HuH-7 (cell line): ENCODE data around the gene MAP2K4.
"Not testable (repeated sequence)": the region's sequence is repeated elsewhere in the genome, so short reads cannot be mapped to it uniquely, and the experiment has no call there.

Experiments
- DNase-seq: peaks from one replicate; pipeline ENCODE4 v3.0.0; 2011; ENCODE audit warnings: low spot score

MAP2K4 gene

DNA sequence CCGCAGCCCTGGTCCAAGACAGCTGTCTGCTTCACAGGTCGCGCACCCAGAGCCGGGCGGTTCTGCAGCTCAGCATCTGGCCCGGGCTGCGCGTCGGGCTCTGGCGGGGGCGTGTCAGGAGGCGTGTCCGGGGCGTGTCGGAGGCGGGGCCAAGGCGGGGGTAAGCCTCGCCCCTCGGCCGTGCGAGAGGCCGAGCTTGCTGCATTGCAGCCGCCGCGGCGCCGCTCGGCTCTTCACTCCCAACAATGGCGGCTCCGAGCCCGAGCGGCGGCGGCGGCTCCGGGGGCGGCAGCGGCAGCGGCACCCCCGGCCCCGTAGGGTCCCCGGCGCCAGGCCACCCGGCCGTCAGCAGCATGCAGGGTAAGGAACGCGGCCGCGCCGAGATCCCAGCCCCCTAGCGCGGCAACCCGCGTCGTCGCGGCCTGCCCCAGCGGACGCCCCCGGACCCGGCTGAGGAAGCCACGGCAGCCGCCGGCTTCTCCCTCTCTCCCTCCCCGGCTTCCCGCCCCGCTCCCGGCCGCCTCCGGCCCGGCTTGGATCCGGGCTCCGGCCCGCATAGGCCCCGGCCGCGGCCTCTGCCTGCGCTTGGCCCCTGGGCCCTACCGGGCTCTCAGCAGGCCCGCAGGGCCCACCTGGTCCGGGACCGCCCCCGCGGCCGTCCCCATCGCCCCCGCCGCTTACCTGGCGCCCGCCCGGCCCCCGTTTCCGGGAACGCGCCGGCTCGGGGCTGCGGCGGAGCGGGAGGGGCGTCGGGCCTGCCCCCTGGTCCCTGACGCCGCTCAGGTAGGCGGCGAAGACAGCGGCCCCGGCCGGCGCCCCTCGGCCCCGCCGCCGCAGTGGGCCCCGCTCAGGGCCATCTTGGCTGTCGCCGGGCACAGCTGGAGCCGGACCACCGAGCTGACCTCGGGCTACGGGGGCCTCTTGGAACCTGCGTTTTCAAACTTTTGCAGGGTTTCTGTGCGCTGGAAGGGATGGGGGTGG, at the start of gene MAP2K4:
MAP2K4 (plus strand) TSS at position 236 of the 981 bp plus-strand sequence; CDS start at position 246, 10 bp downstream.
- DNase-seq, result peak; percentile 80

DNA sequence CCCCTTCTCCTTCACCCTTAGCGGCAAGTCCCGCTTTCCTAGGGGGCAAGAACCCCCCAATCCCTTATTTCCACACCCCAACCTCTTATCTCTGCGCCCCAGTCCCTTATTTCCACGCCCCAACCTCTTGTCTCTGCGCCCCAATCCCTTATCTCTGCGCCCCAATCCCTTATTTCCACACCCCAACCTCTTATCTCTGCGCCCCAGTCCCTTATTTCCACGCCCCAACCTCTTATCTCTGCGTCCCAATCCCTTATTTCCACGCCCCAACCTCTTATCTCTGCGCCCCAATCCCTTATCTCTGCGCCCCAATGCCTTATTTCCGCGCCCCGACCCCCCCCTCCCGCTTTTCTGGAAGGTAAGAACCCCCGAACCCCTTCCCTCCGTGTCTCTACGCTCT, 47.9 kb upstream of the MAP2K4 start:
- DNase-seq, result not testable (repeated sequence)

DNA sequence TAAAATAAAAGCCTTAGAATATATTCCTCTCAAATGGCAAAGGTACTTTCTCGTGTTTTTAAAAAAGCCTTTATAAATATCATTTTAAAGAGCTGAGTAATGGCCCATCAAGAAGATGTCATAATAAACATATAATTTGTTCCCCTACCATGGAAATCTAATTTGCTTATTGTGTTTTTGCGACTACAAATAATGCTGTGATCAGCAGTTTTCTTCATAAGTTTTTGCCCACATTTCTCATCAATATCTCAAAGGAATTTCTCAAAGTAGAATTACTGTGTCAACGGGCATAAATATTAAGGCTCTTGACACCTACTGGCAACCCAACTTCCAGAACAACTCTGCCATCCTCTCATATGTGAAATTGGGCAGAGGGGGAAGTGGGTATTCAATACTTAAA, 40.9 kb upstream of the MAP2K4 start:
- no peak for DNase-seq

DNA sequence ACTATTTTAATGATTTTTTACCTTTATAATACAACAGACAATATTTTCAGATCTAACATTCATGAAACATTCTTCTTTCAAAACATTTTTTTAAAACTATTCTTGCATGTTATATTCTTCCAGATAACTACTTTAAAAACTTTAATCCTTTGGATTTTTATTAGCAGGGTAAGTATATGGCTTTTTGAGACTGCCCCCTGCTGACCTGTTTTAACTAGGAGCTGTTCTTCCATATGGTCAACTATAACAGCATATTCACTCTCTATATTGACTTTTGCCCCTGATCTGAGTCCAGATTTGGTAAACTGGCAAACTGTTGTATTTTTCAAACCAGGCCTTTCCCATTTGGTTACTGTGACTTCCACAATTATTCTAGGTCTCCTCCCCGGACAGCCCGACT, 39.9 kb upstream of the MAP2K4 start:
- no peak for DNase-seq

DNA sequence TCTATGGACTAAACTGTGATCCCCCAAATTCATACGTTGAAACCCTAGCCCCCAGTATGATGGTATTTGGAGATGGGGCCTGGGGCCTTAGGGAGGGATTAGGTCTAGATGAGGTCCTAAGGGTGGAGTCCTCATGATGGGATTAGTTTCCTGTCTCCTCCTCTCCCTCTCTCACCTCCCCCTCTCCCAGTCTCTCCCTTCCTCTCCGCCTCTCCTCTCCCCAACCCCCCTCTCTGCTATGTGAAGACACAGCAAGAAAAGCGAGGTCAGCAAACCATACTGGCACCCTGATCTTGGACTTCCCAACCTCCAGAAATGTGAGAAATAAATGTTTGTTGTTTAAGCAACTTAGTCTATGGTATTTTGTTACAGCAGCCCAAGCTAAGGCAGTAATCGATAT, 38.8 kb upstream of the MAP2K4 start:
- no peak for DNase-seq

DNA sequence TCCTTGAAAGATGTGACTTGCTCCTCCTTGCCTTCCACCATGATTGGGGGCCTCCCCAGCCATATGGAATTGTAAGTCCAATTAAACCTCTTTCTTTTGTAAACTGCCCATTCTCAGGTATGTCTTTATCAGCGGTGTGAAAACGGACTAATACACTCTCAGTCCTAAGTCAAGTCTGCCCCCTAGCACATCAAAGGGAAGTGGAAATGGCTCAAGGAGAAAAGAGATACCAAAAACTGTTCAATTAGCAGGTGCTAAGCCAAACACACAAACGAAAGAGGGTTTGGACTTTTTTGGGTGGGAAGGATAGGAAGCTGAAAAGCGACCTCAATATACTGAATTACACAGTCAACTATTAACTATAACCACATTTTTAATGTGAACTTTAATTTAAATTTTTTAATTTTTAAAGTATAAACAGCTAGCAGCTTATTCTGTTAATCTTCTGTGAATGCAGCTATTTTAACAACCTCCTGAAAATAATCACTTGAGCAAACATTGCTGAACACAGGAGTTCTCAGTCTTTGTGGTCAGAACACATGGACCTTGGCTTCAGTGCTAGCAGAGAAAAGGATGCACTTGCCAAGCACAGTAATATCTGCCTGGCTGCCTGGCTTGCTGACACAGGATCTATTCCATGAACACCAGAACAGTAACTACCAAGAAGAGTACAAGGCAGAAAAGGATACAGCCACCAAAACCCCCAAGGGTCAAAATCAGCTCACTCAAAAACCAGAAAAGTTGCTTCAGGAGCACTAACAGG, 34.3 kb upstream of the MAP2K4 start:
- peak; percentile 9 for DNase-seq

DNA sequence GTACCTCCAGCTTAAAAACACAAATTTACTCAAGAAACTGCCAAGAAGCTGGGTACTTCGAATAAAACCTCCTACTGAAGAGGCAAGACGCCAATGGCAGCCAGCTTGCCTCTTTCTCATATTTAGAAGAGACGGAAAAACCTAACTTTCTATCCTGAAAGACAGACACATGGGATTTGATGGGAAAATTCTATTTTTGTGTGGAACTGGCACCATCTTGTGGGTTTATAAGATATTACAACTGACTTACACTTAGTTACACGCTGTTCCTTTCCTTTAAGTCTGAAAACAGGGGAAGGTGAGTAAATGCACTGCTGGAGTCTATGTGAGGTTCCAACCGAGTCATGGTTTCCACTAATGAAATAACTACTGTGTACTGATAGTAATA, 33.7 kb upstream of the MAP2K4 start:
- peak; percentile 15 for DNase-seq

DNA sequence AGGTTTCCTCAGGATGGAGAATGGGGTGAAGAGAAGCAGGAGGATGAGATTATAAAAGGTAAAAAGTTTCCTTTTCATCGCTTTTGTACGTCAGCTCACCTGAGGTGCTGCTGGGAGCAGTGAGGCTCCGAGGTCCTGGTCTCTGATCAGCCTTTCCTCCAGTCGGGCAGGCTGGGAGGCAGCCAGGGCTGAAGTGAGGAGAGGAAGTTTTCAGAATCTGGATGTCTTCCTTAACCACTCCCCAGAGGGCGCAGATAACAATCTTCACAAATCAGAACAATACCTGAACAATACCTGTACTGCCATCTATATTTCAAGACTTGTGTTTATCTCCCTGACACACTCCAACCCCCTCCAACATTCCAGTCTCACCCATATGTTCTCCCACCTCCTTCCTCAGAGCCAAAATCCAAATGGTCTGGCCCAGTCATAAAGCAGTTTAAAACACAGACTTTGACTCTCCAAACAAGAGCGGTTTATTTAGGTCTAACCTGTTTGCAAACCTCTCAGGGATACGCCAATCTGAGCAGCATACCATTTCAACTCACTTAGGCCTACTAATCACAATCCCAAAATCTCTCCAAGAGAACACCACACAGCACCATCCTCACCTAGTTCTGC, 30.2 kb upstream of the MAP2K4 start:
- no peak for DNase-seq

DNA sequence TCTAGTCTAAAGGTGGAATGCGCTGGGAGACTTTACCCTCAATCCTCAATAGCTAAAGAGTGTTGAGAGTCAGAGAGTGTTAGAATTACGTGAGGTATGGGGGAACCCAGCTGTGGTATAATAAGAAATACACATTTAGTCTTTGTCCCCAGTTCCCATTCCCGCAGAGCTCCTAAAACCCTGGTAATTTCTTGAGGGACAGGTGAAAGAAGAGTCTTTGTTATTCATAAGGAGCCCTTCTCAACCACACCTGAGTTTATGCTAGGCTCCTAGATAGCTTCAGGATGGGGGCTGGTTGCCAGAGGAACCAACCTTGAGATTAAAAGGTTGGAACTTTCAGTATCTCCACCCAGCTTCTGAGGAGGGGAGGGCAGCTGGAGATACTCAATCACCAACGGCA, 29.2 kb upstream of the MAP2K4 start:
- no peak for DNase-seq

DNA sequence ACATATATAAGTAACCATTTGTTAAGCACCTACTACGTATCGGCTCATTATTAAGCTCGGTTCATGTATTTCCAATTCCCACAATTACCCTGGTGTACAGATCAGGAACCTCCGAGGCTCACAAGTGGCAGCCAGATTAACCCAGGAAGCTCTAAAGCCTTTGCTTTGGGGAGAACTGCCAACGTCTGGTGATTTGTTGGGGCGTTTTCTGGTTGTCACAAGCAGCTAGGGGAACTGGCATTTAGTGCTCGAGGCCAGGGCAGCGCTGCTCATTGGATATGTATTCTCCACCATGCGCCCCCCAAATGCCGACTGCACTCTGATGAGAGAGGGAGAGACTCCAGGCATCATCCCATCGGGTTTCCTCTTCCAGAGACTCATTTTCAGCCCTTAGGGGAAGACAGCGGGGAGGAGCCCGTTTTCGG, 23.9 kb upstream of the MAP2K4 start:
- peak; percentile 16 for DNase-seq

DNA sequence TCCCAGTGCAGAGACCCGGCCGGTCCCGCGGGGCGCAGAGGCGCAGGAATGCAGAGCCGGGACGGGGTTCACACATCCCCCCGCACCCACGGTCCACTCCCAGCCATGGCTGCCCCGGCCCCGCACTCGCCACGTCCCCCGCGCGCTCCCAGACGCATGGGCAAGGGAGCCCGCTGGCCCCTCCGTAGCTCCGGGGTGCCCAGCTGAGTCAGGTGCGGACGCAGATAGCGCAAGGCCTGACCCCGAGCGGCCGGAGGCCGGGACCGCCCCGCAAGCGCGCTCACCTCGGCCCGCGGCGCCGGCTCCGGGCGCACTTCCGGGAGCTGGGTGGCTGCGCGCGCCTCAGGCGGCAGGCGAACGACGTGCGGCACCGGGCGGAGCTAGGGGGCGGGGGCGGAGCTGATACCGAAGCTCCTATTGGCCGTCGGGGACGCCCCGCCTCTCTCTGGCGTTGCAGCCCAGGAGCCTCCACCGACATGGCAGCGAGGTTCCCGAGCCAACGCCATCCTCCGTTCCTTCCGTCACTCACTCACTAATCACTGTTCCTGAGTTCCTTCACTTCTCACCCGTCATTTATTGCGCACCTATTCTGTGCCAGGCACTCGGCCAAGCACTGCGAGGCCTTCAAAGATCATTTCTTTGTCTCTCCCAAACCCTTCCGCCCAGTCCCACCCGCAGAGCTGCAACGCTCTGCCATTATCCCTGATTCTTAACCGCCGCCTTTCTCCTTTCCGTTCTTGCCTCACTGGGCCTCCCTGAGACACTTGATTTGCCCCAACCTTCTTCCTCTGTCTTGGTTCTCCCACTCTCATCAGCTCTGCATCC, 23.3 kb upstream of the MAP2K4 start, which contains the start of gene ZNF18:
ZNF18 (minus strand) TSS at position 329 of the 825 bp plus-strand sequence. CDS start 4,646 bp downstream, outside the sequence.
- DNase-seq, result peak; percentile 88

DNA sequence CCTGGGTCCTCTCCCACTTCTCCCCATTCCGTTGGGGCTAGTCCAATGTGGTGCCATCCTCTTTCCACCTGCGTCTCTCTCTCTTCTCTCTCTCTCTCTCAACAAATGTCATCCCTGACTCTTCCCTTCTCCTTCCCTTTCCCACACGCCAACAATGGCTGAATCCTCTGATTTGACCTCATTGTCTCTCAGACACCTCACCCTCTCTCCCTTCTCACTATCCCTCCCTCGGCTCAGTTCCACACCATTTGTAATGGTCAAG, 22.8 kb upstream of the MAP2K4 start:
- DNase-seq, result no peak

DNA sequence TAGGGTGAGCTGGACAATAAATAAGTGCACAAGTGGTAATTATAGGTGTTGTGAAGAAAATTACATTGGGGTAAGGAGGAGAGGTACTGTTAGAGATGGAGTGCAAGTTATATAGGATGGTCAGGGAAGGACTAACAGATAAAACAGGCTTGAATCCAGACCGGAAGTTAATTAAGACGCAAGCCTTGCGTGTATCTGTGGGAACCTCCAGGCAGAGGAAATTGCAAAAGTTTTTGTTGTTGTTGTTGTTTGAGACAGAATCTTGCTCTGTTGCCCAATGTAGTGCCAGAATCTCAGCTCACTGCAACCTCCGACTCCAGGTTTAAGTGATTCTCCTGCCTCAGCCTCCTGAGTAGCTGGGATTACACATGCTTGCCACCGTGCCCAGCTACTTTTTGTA, 21.0 kb upstream of the MAP2K4 start:
- no peak for DNase-seq

DNA sequence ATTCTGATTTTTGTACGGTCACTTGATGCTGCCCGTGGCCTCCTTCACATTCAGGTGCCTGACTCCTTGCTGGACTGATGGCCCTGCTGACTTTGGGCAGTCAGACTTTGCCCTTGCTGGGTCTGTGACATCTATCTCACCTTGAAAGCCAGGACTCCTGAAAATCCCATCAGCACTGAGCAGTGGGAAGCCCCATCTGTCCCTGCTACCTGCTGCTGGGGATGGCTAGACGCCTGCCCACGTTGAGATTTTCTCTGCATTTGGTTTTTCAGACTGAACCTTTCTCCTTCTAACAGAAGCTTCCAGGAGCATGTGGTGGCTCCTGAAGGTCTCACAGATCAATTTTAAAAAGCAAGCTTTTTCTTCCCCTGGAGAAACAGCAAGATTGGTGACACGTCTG, 13.2 kb upstream of the MAP2K4 start:
- DNase-seq, result no peak

DNA sequence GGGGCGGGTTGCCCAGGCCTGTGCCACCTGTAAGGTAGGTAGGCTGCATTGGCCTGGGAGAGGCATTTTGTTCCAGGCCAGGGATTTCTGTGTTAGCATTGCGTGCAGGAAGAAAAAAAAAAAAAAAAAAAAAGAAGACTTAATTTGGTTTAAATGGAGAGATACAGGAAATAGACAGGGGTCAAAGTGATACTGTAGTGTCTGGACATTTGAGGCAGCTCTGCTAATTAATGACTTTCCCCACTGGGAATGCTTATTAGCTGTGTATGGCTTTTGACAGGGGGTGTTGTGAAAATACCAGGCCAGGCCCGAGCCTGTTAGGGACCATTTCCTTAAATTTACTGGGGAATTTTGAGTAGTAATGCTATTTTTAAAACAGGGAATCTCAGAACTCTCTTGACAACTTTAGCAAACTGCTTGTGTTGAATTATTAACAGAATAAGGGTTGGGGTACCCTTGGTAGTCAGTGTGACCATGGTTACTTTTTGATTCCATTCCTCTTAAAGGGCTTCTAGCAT, 1.0 kb downstream of the MAP2K4 start:
- no peak for DNase-seq

DNA sequence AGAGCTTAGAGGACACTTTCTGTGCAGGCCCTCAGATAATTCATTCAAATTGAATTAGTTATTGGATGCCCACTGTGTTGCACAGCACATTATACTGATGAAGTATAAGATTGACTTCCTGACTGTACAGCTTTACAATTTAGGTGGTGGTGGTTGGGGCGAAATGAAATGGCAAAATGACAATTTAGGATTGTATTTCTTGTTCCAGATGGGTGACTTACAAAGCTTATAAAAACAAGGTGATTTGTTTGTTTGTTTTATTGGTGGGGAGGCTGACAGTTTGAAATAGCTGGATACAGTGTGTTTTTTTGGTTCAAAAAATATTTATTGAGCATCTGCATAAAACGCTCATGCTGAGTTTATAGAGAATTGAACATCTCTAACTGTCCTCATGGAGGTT, 1.6 kb downstream of the MAP2K4 start:
- no peak for DNase-seq

DNA sequence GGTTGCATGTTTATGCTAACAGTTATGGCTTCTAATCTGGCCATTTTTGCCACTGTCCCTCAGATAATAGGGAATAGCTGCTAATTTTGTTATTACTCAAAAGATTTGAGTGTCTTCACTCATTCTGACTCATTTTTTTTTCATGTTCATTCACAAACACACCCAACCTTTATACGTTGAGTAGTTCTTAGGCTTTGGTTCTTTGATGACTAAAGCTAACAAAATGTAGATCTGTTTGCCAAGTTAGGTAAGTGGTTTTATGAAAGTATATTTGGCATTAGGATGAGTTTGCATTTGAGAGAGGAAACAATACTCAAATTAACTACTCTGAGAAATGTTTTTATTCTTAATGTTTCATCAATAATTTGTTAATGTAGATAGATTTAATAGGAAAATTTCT, 3.6 kb downstream of the MAP2K4 start:
- DNase-seq, result no peak

DNA sequence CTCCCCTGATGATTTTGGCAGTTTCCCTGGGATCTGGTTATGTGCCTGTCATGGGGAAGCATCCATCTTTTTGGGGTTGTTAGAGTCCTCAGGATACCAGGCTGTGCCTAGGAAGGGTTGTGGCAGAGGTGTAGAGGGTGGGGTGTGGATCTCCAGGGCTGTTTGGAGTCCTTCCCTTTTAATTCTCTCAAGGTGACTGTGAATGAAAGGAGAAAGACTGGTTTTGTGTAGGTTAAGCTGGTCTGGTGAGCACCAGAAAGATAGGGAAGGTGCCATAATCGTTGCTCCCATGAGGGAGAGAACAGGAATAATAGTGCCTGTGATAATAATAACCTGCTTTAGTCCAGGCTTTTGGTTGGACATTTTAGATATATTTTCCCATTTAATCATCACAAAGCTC, 7.0 kb downstream of the MAP2K4 start:
- DNase-seq, result no peak

DNA sequence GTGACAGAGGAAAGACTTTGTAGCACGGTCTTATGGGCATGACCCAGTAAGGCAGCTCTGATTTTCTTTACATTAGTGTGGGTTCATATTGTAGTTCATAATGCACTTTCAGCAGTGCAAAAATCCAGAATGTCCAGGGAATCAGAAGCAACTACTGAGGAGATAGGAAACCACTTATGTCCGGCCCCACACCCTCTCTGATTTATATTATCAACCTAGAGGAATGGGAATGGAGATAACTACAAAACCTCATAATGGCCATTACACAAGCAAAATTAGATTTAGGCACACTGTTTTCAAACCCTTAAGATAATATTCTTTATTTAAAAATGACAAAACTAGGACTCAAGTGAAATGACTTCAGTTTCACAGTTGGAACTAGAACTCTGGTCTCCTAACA, 7.9 kb downstream of the MAP2K4 start:
- DNase-seq, result no peak

DNA sequence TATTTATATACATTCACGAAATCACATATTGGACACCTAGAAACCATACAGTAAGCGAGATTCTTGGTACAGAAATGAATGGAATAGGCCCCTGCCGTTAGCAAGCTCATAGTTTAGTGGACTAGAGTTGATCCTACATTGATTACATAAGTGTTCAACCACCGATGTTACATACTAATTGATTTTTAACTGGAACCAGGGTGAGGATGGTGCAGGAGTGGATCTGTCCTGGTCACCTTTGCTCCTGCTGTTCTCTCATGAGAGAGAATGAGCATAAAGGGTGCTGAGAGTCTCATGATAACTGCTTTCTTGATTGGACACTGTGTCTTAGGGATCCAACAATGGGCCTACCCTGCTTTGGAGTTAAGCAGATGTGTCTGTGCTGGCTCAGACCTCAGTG, 13.9 kb downstream of the MAP2K4 start:
- DNase-seq, result no peak

DNA sequence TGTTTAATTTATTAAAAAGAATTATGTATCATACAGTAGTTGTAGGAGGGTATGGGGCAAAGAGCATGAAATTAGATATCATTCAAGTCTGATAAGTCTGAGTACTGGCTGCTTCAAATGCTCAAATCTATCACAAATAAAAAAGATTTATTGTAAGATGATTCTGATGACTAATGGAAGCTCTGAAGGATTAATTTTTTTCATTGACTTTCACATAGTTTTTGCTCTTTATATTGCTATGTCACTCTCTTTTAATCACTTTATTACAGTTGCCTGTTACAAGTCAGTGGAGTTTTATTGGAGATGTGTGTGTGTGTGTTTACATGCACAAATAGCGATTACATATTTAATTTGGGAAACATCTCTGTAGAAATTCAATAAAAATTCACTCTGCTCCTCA, 15.0 kb downstream of the MAP2K4 start:
- DNase-seq, result no peak

DNA sequence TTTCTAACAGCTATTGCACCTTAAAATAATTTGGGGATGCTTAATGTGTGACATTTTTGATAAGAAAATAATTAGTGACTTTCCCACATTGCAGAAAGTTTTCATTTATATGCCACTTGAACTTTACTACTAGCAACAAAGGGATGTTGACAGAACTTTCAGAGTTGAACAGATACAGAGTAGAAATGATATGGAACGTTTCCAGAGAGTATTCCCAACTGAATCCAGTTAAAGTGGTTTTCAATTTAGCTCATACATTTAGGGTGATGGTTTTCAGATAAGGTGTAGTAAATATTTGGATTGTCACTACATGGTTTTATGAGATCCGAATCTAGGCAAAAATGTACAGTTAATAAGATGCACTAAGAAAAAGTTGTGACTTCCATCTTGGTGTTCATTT, 17.3 kb downstream of the MAP2K4 start:
- DNase-seq, result no peak
